Adrenal gland (tissue), 5 donors: ENCODE measurements around the gene TMEM114.
"Not testable (repeated sequence)": the region's sequence is repeated elsewhere in the genome, so short reads cannot be mapped to it uniquely, and the experiment has no call there.

Experiments used
- CTCF ChIP-seq, 6 experiments: fragments of 450-650 bp in 4 of 6; fragments of 200-600 bp in 2 of 6; sonication (generic) in 1 of 6; IDR thresholded peaks; 1 replicate in 5 of 6; 2 replicates in 1 of 6; pipeline versions ENCODE4 v1.5.1 to v1.8.0; 2016 to 2021; ENCODE audit warnings: antibody characterized with exemption in 6 of 6, mild to moderate bottlenecking in 2 of 6, moderate library complexity in 1 of 6
- POLR2A ChIP-seq, 2 donors: fragments of 450-650 bp; IDR thresholded peaks; one replicate each; pipeline ENCODE4 v1.6.1; 2017; ENCODE audit warnings: antibody characterized with exemption in 2 of 2, mild to moderate bottlenecking in 2 of 2, moderate library complexity in 1 of 2
- donor health status: DM: no; HTN: no; CAD: no.

- not testable (repeated sequence) for TF ChIP-seq CTCF, POLR2A (IDR thresholded peaks at IDR 0.05)
Observed at GRCh38 chr16:8570393-8570792, 19.9 kb downstream of the TMEM114 start.
